Hematopoietic multipotent progenitor cell treated with erythropoietin and hydrocortisone succinate and interleukin-3 and kit ligand, for 15 days (in vitro differentiated cells): ENCODE results near the gene DNAJC3.
"Not testable (repeated sequence)": the region's sequence is repeated elsewhere in the genome, so short reads cannot be mapped to it uniquely, and the experiment has no call there.

ENCODE experiments used
- DNase-seq: peaks from one replicate; pipeline ENCODE4 v3.0.0-alpha.2; 2015; ENCODE audit warnings: low spot score

The DNAJC3 gene

DNA sequence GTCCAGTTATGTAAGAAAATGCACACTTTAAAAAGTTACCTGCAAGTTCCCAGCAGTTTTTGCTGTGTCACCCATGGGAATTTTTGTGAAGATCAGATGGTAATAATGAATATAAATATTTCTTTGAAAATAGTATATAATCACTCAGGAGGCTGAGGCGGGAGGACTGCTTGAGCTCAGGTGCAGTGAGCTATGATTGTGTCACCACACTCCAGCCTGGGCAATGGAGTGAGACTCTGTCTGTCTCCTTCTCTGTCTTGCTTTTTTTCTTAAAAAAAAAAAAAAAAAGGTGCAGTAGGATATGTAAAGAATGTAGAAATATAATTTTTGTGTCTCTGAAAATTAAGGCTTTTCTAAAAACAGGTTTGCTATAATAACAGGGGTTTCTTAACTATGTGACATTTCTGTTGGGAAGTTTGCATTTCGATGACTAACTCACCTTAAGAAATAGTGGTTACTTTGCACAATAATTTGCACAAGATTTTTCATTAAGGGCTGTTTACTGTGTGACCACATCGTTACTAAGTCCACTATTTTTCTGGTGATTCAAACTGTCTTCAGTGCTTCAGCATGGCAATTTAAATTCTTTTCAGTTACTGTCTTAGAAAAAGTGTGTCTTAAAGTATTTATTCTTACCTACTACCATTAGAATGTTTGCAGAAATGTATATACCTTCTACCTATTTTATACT, 37.3 kb downstream of the DNAJC3 start:
- no peak for DNase-seq

DNA sequence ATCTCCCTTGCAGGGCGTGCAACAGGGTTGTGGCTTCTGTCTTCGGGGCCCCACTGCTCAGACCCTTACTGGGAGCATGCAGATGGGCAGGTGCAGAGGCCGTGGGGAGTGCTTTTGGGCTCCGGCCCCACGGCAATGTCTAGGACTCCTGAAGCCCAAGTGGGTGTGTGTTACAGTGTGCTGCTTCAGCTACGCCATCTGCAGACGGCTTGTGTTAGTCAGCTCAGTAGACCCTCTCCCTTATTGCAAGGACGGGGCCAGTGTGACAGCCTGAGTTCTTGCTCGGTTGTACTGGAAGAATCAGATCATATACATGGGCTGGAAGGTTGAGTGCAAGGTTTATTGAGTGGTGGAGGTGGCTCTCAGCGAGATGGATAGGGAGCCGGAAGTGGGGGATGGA, 39.3 kb downstream of the DNAJC3 start:
- DNase-seq = no peak

GRCh38 chr13:95722241-95722640, 45.3 kb downstream of the DNAJC3 start:
- DNase-seq = no peak

DNA sequence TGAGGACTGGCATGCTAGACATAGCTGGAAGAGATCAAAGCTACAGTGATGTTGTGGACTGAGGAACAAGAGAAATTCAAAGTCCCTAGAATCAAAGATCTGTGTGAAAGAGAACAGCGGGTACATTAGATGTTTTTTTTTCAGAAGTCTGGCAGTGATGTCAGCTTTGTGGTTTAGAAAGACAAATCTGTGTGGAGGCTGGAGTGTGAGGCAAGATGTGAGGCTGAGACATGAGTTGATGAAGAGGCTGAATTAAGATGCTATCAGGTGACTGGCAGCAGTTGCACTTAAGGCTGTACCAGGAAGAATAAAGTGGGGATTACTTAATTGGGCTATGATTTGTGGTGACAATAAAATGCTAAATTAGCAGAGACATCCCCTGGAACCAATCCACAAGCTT, 46.5 kb downstream of the DNAJC3 start:
- no peak for DNase-seq

DNA sequence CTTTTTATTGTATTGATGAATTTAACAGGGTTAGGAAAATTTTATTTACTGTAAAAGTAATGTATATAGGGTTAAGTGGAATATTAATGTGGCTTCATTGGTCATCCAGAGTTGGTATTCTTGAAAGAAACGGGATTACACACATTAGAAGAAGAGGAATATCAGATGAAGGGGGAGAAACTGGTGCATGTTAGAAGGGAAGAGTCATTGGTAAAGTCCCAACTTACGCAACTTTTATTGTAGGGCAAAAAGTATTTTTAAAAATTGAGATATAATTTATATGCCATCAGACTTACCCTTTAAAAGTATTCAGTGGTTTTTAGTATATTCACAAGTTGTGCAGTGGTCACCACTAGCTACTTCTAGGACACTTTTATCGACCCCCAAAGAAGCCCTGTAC, 47.3 kb downstream of the DNAJC3 start:
- no peak for DNase-seq

- DNase-seq = no peak
These were observed 49.9 kb downstream of the DNAJC3 start for GRCh38 chr13:95726876-95727275.

GRCh38 chr13:95728957-95729356, 52.0 kb downstream of the DNAJC3 start:
- no peak for DNase-seq

DNA sequence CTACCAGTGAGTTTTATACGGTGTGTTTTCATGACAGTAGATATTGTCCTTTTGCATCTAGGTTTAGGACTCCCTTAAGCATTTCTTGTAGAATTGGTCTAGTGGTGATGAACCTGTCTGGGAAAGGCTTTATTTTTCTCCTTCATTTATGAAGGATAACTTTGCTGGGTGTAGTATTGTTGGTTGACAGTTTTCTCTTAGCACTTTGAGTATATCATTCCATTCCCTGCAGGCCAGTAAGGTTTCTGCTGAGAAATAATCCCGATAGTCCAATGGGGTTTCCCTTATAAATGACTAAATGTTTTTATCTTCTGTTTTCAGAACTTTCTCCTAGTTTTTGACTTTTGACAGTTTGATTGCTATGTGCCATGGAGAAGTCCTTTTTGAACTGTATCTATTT, 57.2 kb downstream of the DNAJC3 start:
- DNase-seq = no peak

DNA sequence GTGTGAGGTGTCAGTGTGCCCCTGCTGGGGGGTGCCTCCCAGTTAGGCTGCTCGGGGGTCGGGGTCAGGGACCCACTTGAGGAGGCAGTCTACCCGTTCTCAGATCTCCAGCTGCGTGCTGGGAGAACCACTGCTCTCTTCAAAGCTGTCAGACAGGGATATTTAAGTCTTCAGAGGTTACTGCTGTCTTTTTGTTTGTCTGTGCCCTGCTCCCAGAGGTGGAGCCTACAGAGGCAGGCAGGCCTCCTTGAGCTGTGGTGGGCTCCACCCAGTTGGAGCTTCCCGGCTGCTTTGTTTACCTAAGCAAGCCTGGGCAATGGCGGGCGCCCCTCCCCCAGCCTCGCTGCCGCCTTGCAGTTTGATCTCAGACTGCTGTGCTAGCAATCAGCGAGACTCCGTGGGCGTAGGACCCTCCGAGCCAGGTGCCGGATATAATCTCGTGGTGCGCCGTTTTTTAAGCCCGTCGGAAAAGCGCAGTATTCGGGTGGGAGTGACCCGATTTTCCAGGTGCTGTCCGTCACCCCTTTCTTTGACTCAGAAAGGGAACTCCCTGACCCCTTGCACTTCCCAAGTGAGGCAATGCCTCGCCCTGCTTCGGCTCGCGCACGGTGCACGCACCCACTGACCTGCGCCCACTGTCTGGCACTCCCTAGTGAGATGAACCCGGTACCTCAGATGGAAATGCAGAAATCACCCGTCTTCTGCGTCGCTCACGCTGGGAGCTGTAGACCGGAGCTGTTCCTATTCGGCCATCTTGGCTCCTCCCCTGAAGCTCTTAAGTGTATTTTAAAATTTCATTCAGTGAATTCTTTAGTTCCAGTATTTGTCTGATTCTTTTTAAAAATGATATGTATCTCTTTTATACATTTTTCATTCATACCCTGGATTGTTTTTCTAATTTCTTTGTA, 63.4 kb downstream of the DNAJC3 start:
- DNase-seq = not testable (repeated sequence)

- no peak for DNase-seq
These were observed 64.0 kb downstream of the DNAJC3 start for GRCh38 chr13:95740979-95741320.

- no peak for DNase-seq
These were observed 64.9 kb downstream of the DNAJC3 start for GRCh38 chr13:95741584-95742563.

- DNase-seq = no peak
These were observed 66.3 kb downstream of the DNAJC3 start for GRCh38 chr13:95743192-95743591.

DNA sequence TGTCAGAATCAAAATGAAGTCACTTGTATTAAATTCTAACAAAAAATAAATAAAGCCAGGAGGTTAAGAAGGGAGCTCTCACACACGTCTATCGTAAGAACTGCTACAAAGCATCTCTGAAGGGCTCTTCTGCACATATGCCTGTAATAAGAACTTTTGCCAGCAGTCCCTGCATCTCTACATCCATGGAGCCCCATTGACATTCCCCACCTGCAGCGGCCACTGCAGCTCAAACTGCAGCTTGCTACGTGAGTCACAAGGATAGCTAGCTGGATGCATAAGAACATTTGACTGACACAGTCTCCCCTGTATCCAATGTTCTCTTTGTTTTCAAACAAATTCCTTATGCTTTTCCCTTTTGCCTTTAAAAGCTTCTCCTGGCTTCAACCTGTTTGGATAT, 68.3 kb downstream of the DNAJC3 start:
- DNase-seq = no peak

DNA sequence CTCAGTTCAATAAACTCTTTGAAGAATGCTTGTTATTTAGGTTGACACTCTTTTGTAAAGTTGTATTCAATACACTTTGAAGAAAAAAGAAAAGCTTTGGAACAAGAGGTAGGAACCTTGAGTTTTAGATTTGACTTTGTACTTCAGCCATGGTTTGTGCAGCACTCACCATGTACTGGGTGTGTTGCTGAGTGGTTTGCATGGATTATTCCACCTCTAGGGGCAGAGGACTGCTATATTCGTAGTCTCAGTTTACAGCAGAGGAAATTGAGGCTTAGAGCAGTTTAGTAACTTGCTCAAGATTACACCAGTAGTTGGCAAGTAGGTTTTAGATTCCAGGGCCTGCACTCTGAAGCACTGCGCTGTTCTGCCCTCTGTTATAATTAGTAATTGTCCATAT, 68.8 kb downstream of the DNAJC3 start:
- DNase-seq = no peak

DNA sequence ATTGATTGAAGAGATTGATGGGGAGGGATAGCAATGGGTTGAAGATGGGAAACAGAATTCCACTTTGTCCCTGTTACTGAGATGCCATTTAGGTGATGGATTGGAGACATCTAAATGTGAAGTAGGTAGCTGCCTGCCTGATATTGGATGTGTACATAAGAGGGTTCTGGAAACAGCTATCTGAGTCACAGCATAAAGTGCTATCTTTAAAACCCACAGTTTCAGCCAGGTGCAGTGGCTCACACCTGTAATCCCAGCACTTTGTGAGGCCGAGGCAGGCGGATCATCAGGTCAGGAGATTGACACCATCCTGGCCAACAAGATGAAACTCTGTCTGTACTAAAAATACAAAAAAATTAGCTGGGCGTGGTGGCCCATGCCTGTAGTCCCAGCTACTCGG, 72.6 kb downstream of the DNAJC3 start:
- no peak for DNase-seq

GRCh38 chr13:95752677-95753076, 75.7 kb downstream of the DNAJC3 start:
- DNase-seq = no peak

DNA sequence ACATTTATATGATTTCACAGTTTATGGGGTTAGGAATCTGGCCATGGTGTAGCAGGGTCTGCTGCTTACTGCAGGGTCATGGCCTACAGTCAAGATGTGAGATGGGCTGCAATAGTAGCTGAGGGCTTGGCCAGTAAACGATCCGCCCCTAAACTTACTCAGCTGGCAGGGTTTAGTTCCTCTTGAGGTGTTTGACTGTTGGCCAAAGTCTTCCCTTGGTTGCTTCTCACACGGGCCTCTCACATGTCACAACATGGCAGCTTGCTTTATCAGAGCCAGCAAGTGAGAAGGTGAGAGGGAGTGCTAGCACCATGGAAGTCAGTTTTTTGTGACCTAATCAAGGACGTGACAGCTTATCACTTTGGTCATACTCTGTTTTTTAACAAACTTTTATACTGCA, 77.1 kb downstream of the DNAJC3 start:
- no peak for DNase-seq

DNA sequence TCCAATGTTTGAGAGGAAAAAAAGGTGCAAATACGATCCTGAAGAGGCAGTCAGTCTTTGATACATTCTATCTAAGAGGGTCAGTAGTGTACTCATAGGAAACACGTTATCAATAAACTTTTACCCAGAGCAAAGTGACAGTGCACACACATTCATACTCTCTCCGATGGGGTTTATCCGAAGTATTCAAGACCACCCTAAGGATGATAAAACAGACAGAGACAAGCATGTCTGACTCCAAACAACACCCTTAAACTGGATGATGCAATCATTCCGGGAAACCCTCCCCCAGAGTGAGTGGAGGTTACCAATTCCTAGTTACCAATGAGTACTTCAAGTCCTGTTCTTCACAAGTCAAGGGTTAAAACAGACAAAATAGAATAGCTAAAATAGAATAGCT, 79.1 kb downstream of the DNAJC3 start:
- no peak for DNase-seq

DNA sequence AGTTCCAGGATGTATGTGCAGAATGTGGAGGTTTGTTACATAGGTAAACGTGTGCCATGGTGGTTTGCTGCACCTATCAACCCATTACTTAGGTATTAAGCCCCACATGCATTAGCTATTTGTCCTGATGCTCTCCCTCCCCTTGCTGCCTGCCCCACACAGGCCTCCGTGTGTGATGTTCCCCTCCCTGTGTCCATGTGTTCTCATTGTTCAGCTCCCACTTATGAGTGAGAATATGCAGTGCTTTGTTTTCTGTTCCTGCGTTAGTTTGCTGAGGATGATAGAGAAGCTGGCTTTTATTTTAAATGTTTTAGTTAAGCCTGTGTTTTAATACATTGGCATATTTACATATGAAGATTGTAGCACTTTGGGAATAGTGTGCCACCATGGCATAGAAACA, 85.7 kb downstream of the DNAJC3 start:
- not testable (repeated sequence) for DNase-seq

DNA sequence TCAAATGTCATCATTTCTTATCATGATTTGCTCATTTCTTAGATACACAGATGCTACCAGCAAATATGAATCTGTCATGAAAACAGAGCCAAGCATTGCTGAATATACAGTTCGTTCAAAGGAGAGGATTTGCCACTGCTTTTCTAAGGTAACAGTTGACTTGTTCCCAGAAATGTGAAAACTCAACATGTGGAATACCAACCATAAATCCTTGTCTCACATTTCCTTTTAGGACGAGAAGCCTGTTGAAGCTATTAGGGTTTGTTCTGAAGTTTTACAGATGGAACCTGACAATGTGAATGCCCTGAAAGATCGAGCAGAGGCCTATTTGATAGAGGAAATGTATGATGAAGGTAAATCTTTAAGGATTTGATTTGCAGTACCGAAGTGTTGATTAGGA, 86.7 kb downstream of the DNAJC3 start:
- no peak for DNase-seq

- DNase-seq = no peak
These were observed 95.0 kb downstream of the DNAJC3 start for GRCh38 chr13:95771905-95772304.

DNA sequence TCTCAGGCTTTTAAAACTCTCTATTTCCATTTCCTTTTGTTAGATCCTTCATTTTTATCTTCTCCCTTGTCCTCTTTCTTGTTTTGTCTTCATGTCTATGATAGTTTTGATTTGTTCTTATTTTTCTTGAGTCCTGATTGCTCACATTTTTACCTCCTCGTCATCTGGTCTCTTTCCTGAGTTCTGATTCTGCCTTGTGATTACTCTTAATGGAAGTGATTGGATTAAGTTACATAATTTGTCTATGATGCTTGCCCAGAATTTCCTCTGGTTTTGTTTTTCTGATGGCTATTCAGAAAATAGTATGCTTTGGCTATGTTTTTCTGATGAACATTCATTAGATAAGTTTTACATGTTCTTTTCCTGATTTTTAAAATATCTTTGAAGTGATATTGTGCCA, 102.6 kb downstream of the DNAJC3 start:
- no peak for DNase-seq
